ENCODE data around the gene AHR. TPM values are rescaled to one million over a fixed set of nuclear protein-coding genes. Genes with fewer than 3 reads are reported as not detected.

Gene AHR
- polyA plus RNA-seq, 1 donor from 2014 or later, result 2.4 TPM

DNA sequence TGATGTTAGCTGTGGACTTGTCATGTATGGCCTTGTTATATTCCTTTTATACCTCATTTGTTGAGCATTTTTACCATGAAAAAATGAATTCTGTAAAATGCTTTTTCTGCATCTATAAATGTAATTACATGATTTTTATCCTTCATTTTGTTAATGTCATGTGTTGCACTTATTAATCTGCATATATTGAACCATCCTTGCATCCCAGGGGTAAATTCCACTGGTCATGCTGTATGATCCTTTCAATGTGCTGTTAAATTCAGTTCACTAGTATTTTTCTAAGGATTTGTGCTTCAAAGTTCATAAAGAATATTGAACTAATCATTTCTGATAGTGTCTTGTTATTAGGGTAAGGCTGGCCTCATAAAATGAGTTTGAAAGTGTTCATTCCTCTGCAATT lies 31.9 kb upstream of the AHR start:
- Histone ChIP-seq H3K79me2 (replicated peaks; ENCODE audit: insufficient read depth, low read length) (no peaks in the 10 kb centered on the region), H3K4me3 (ENCODE audit: low read length) (no peak overlapping the region), H3K27ac (ENCODE audit: low read length) (no peak overlapping the region), H3K4me2 (ENCODE audit: low read length) (no peak overlapping the region), H3F3A (ENCODE audit: insufficient read depth, low read length, poor library complexity, severe bottlenecking) (no peaks in the 10 kb centered on the region), H2AFZ (ENCODE audit: low read depth, low read length) (no peak overlapping the region), H3K27me3 (ENCODE audit: insufficient read depth, low read depth, low read length) (no peaks in the 10 kb centered on the region), H3K9me2 (ENCODE audit: insufficient read depth, low read length) (no peaks in the 10 kb centered on the region), H4K20me1 (ENCODE audit: insufficient read depth) (no peaks in the 10 kb centered on the region), H3K9me3 (ENCODE audit: low read length) (no peaks in the 10 kb centered on the region), H3K36me3 (ENCODE audit: insufficient read depth, low read length) (no peaks in the 10 kb centered on the region), H3K9ac (ENCODE audit: low read length) (no peak overlapping the region)
- TF ChIP-seq, protein P1, sequence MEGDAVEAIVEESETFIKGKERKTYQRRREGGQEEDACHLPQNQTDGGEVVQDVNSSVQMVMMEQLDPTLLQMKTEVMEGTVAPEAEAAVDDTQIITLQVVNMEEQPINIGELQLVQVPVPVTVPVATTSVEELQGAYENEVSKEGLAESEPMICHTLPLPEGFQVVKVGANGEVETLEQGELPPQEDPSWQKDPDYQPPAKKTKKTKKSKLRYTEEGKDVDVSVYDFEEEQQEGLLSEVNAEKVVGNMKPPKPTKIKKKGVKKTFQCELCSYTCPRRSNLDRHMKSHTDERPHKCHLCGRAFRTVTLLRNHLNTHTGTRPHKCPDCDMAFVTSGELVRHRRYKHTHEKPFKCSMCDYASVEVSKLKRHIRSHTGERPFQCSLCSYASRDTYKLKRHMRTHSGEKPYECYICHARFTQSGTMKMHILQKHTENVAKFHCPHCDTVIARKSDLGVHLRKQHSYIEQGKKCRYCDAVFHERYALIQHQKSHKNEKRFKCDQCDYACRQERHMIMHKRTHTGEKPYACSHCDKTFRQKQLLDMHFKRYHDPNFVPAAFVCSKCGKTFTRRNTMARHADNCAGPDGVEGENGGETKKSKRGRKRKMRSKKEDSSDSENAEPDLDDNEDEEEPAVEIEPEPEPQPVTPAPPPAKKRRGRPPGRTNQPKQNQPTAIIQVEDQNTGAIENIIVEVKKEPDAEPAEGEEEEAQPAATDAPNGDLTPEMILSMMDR (IDR thresholded peaks at IDR 0.05; ENCODE audit: poor library complexity, severe bottlenecking), result no peak
- TF ChIP-seq SMC3 (conservative IDR thresholded peaks at IDR 0.05; ENCODE audit: poor library complexity), result no peak
- TF ChIP-seq RAD21 (conservative IDR thresholded peaks at IDR 0.05), result no peak
- TF ChIP-seq EZH2 (IDR thresholded peaks at IDR 0.05; ENCODE audit: borderline replicate concordance, insufficient read depth, low read length, poor library complexity, severe bottlenecking), result no peak
- no peak for TF ChIP-seq MXI1 (conservative IDR thresholded peaks at IDR 0.05; ENCODE audit: poor library complexity, severe bottlenecking)
- TF ChIP-seq EP300 (conservative IDR thresholded peaks at IDR 0.05; ENCODE audit: poor library complexity, severe bottlenecking), result no peak
- TF ChIP-seq TAF1 (IDR thresholded peaks at IDR 0.05; ENCODE audit: low read depth), result no peak
- TF ChIP-seq POLR2AphosphoS5 (IDR thresholded peaks at IDR 0.05), result no peak
- TF ChIP-seq, protein P2, sequence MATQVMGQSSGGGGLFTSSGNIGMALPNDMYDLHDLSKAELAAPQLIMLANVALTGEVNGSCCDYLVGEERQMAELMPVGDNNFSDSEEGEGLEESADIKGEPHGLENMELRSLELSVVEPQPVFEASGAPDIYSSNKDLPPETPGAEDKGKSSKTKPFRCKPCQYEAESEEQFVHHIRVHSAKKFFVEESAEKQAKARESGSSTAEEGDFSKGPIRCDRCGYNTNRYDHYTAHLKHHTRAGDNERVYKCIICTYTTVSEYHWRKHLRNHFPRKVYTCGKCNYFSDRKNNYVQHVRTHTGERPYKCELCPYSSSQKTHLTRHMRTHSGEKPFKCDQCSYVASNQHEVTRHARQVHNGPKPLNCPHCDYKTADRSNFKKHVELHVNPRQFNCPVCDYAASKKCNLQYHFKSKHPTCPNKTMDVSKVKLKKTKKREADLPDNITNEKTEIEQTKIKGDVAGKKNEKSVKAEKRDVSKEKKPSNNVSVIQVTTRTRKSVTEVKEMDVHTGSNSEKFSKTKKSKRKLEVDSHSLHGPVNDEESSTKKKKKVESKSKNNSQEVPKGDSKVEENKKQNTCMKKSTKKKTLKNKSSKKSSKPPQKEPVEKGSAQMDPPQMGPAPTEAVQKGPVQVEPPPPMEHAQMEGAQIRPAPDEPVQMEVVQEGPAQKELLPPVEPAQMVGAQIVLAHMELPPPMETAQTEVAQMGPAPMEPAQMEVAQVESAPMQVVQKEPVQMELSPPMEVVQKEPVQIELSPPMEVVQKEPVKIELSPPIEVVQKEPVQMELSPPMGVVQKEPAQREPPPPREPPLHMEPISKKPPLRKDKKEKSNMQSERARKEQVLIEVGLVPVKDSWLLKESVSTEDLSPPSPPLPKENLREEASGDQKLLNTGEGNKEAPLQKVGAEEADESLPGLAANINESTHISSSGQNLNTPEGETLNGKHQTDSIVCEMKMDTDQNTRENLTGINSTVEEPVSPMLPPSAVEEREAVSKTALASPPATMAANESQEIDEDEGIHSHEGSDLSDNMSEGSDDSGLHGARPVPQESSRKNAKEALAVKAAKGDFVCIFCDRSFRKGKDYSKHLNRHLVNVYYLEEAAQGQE (IDR thresholded peaks at IDR 0.05; ENCODE audit: borderline replicate concordance), result no peak

DNA sequence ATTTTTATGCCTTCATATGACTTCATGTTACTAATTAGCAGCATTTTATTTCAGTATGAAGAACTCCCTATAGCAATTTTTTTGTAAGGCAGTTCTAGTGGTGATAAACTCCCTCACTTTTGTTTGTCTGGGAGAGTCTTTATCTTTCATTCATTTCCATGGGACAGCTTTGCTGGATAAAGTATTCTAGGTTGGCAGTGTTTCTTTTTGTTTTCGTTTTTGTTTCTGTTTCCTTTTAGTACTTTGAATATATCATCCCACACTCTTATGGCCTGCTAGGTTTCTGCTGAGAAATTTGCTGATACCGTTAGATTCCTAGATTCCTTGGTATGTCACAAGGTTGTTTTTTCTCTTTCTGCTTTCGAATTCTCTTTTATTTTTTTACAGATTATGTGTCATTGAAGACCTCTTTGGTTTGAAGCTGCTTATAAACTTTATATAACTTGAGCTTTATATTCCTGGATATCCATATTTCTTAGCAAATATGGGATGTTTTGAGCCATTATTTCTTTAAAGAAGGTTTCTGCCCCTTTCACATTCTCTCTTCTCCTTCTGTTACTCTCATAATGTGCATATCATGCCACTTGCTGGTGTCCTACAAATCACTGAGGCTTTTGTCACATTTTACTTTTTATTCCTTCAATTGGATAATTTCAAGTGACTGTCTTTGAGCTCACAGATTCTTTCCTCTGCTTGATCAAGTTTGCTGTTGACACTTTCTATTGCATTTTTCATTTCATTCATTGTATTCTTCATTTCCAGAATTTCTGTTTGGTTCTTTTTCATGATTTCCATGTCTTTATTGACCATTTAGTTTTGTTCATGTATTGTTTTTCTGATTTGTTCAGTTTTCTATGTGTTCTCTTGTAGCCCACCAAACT lies 28.9 kb upstream of the AHR start:
- no peaks in the 10 kb centered on the region for H3F3A ChIP-seq (ENCODE audit: insufficient read depth, low read length, poor library complexity, severe bottlenecking)
- TF ChIP-seq EP300 (conservative IDR thresholded peaks at IDR 0.05; ENCODE audit: poor library complexity, severe bottlenecking) (no peak), RAD21 (conservative IDR thresholded peaks at IDR 0.05) (no peak), SMC3 (conservative IDR thresholded peaks at IDR 0.05; ENCODE audit: poor library complexity) (no peak), MXI1 (conservative IDR thresholded peaks at IDR 0.05; ENCODE audit: poor library complexity, severe bottlenecking) (no peak), POLR2AphosphoS5 (IDR thresholded peaks at IDR 0.05) (no peak), EZH2 (IDR thresholded peaks at IDR 0.05; ENCODE audit: borderline replicate concordance, insufficient read depth, low read length, poor library complexity, severe bottlenecking) (no peak), TAF1 (IDR thresholded peaks at IDR 0.05; ENCODE audit: low read depth) (no peak)
- TF ChIP-seq, protein P2 (IDR thresholded peaks at IDR 0.05; ENCODE audit: borderline replicate concordance), result no peak
- TF ChIP-seq, protein P1 (IDR thresholded peaks at IDR 0.05; ENCODE audit: poor library complexity, severe bottlenecking), result no peak
- no peak overlapping the region for H3K4me2 ChIP-seq (ENCODE audit: low read length)
- no peak overlapping the region for H3K9ac ChIP-seq (ENCODE audit: low read length)
- no peaks in the 10 kb centered on the region for H3K9me3 ChIP-seq (ENCODE audit: low read length)
- no peaks in the 10 kb centered on the region for H3K79me2 ChIP-seq (replicated peaks; ENCODE audit: insufficient read depth, low read length)
- H3K9me2 ChIP-seq (ENCODE audit: insufficient read depth, low read length), result no peaks in the 10 kb centered on the region
- H4K20me1 ChIP-seq (ENCODE audit: insufficient read depth), result no peaks in the 10 kb centered on the region
- no peak overlapping the region for H3K4me3 ChIP-seq (ENCODE audit: low read length)
- H3K27ac ChIP-seq (ENCODE audit: low read length), result no peak overlapping the region
- H2AFZ ChIP-seq (ENCODE audit: low read depth, low read length), result no peak overlapping the region
- no peaks in the 10 kb centered on the region for H3K27me3 ChIP-seq (ENCODE audit: insufficient read depth, low read depth, low read length)
- H3K36me3 ChIP-seq (ENCODE audit: insufficient read depth, low read length), result no peaks in the 10 kb centered on the region

All from neural cell (in vitro differentiated cells).